Panc1 (cell line): ENCODE measurements around the gene TPRA1. TPM values are rescaled to one million over a fixed set of nuclear protein-coding genes. Genes with fewer than 3 reads are reported as not detected.

Experiments used
- ATAC-seq: fragments of 200-7000 bp; cut with Tn5 transposase; 2 replicates; pipeline ENCODE4 v1.9.1; 2020; ENCODE audit warnings: mild to moderate bottlenecking, moderate library complexity
- BruUV-seq: library from RNA; stranded (reverse); fragments of 400-500 nt; replicated peaks from 2 replicates; lab custom pipeline; 2021; lab: Mats Ljungman, UMichigan
- CTCF ChIA-PET: fragments of 300-600 bp; sonication (Branson Sonifier 250); formaldehyde crosslinking; loops from one replicate; lab custom pipeline; 2022; ENCODE audit warnings: antibody characterized with exemption; lab: Charles Lee
- POLR2A ChIA-PET: fragments of 300-600 bp; sonication (Branson Sonifier 250); formaldehyde crosslinking; loops from one replicate; lab custom pipeline; 2022; ENCODE audit warnings: antibody characterized with exemption; lab: Charles Lee
- DNase-seq: peaks from one replicate; pipeline ENCODE4 v3.0.0-alpha.2; 2010; ENCODE audit warnings: low read depth, low spot score
- H3K27ac ChIP-seq: 2 replicates; pipeline ENCODE4 v1.5.1; 2011; ENCODE audit warnings: mild to moderate bottlenecking, low read length, inconsistent platforms
- H3K27me3 ChIP-seq: fragments of 200-500 bp; sonication (Bioruptor generic); 2 replicates; pipeline ENCODE4 v1.6.0; 2014; ENCODE audit warnings: low read length, inconsistent platforms; ENCODE audit not compliant: control insufficient read depth, insufficient read depth
- H3K36me3 ChIP-seq: fragments of 200-500 bp; sonication (Bioruptor generic); 2 replicates; pipeline ENCODE4 v1.5.1; 2014; ENCODE audit warnings: inconsistent platforms, mild to moderate bottlenecking, low read length, moderate library complexity; ENCODE audit not compliant: control insufficient read depth, insufficient read depth
- H3K4me1 ChIP-seq: 2 replicates; pipeline ENCODE4 v1.5.1; 2011; ENCODE audit warnings: inconsistent platforms, mild to moderate bottlenecking, low read length, moderate library complexity; ENCODE audit not compliant: control insufficient read depth, insufficient read depth
- H3K4me3 ChIP-seq, 2 experiments: 2 replicates each; pipeline ENCODE4 v1.5.1; 2011 to 2012; ENCODE audit warnings: low read depth in 2 of 2, low read length in 2 of 2, mild to moderate bottlenecking in 2 of 2, inconsistent platforms in 1 of 2, moderate library complexity in 1 of 2
- H3K9me3 ChIP-seq: fragments of 200-500 bp; sonication (Bioruptor generic); 2 replicates; pipeline ENCODE4 v1.5.1; 2014; ENCODE audit warnings: low read depth, mild to moderate bottlenecking, inconsistent platforms, low read length, moderate library complexity; ENCODE audit not compliant: control insufficient read depth, insufficient read depth
- POLR2AphosphoS5 ChIP-seq: IDR thresholded peaks from 2 replicates; pipeline ENCODE4 v1.6.1; 2012; ENCODE audit warnings: mild to moderate bottlenecking, low read depth, low read length, moderate library complexity
- SIN3A ChIP-seq: IDR thresholded peaks from 2 replicates; pipeline ENCODE4 v1.6.1; 2012; ENCODE audit warnings: low read depth, mild to moderate bottlenecking, low read length, moderate library complexity, borderline replicate concordance; ENCODE audit not compliant: insufficient read depth
- TCF7L2 ChIP-seq: IDR thresholded peaks from 2 replicates; pipeline ENCODE4 v1.6.1; 2011; ENCODE audit warnings: mild to moderate bottlenecking, low read depth, low read length, inconsistent platforms
- in situ Hi-C: cut with HindIII; loops from 2 replicates; pipeline ENCODE4 v1.10.0; 2016; ENCODE audit warnings: low sequenced_read_pairs, low pct_unique_long_range_greater_than_20kb
- intact Hi-C: fragments of 100-400 bp; cut with micrococcal nuclease; formaldehyde crosslinking; loops from one replicate; pipeline ENCODE4 v1.10.0; 2022; ENCODE audit not compliant: unreplicated experiment
- total RNA-seq: library from RNA; stranded (reverse); gene quantifications from one replicate; pipeline ENCODE4 v1.2.1, GENCODE V29; 2021; ENCODE audit not compliant: unreplicated experiment
- TF ChIP-seq, protein P1 (sequence below), 2 experiments: IDR thresholded peaks; 2 replicates each; pipeline ENCODE4 v1.6.1; 2011 to 2012; ENCODE audit warnings: low read depth in 2 of 2, control low read depth in 1 of 2, low read length in 1 of 2, mild to moderate bottlenecking in 1 of 2, moderate library complexity in 1 of 2; ENCODE audit not compliant: insufficient read depth in 1 of 2
- TF ChIP-seq, protein P2 (sequence below): fragments of 450-650 bp; IDR thresholded peaks from 2 replicates; pipeline ENCODE4 v1.5.1; 2017; ENCODE audit warnings: mild to moderate bottlenecking

The TPRA1 gene
- total RNA-seq, 1 experiment from 2014 or later = 42.6 TPM

DNA sequence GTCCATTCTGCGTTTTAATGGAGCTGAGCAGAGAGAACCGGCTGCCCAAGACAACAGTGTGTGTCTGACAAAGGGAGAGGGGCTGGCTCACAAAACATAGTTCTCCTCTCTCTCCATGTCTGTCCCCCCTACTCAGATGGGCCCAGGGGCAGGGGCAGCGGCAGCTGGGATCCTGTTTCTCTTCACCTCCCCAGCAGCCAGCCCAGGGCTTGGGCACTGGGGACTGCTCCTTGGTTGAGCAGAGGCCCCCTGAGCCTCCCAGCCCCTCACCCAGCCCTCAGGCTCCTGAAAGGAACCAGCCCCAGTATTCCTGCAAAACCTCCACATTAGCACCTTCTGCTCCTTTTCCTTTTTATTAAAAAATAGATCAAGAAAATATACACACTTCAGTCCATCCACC, 17.8 kb downstream of the TPRA1 start:
- H3K4me1 ChIP-seq = peaks cover 4% of the 10 kb centered on the region; the same call in 1 of the 2 replicates
- no peak overlapping the region for H3K4me3 ChIP-seq
- in situ Hi-C loops (no loop called here), intact Hi-C loops (no loop called here)
- ATAC-seq = no peak
- no peak for TF ChIP-seq SIN3A
- TF ChIP-seq, protein P1, sequence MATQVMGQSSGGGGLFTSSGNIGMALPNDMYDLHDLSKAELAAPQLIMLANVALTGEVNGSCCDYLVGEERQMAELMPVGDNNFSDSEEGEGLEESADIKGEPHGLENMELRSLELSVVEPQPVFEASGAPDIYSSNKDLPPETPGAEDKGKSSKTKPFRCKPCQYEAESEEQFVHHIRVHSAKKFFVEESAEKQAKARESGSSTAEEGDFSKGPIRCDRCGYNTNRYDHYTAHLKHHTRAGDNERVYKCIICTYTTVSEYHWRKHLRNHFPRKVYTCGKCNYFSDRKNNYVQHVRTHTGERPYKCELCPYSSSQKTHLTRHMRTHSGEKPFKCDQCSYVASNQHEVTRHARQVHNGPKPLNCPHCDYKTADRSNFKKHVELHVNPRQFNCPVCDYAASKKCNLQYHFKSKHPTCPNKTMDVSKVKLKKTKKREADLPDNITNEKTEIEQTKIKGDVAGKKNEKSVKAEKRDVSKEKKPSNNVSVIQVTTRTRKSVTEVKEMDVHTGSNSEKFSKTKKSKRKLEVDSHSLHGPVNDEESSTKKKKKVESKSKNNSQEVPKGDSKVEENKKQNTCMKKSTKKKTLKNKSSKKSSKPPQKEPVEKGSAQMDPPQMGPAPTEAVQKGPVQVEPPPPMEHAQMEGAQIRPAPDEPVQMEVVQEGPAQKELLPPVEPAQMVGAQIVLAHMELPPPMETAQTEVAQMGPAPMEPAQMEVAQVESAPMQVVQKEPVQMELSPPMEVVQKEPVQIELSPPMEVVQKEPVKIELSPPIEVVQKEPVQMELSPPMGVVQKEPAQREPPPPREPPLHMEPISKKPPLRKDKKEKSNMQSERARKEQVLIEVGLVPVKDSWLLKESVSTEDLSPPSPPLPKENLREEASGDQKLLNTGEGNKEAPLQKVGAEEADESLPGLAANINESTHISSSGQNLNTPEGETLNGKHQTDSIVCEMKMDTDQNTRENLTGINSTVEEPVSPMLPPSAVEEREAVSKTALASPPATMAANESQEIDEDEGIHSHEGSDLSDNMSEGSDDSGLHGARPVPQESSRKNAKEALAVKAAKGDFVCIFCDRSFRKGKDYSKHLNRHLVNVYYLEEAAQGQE (IDR thresholded peaks at IDR 0.05; ENCODE audit: insufficient read depth in 1 of 2, low read depth in 2 of 2, low read length in 1 of 2) = no peak
- no peak for TF ChIP-seq POLR2AphosphoS5
- TF ChIP-seq, protein P2, sequence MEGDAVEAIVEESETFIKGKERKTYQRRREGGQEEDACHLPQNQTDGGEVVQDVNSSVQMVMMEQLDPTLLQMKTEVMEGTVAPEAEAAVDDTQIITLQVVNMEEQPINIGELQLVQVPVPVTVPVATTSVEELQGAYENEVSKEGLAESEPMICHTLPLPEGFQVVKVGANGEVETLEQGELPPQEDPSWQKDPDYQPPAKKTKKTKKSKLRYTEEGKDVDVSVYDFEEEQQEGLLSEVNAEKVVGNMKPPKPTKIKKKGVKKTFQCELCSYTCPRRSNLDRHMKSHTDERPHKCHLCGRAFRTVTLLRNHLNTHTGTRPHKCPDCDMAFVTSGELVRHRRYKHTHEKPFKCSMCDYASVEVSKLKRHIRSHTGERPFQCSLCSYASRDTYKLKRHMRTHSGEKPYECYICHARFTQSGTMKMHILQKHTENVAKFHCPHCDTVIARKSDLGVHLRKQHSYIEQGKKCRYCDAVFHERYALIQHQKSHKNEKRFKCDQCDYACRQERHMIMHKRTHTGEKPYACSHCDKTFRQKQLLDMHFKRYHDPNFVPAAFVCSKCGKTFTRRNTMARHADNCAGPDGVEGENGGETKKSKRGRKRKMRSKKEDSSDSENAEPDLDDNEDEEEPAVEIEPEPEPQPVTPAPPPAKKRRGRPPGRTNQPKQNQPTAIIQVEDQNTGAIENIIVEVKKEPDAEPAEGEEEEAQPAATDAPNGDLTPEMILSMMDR = no peak
- no peak for TF ChIP-seq TCF7L2
- ChIA-PET CTCF (no interaction called here), POLR2A (no interaction called here)
- DNase-seq = no peak
- BruUV-seq = no TSS peak
- H3K36me3 ChIP-seq = peaks cover 7% of the 10 kb centered on the region; the same call in 1 of the 2 replicates
- no peaks in the 10 kb centered on the region for H3K9me3 ChIP-seq
- H3K27ac ChIP-seq = no peak overlapping the region
- H3K27me3 ChIP-seq = no peaks in the 10 kb centered on the region

DNA sequence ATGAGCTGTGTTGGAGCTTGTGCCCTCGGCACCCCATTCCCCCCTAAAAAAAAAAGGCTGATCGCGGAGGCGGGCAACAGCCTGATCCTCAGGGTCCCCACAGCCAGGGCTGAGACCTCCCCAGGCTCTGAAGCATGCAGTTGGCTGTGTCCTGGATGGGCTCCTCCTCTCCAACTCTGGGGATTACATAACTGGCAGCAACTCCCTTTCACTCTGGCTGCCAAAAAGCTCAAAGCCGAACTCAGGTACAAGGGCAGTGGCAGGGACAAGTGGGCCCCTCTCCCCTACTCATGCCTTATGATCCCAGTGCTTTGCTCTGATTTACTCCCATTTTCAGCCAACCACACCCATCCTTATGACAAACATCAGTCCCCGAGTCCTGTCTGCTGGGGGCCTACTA, 18.3 kb downstream of the TPRA1 start:
- Histone ChIP-seq H3K27ac (no peak overlapping the region), H3K27me3 (no peaks in the 10 kb centered on the region), H3K9me3 (no peaks in the 10 kb centered on the region), H3K4me1 (peaks cover 4% of the 10 kb centered on the region; the same call in 1 of the 2 replicates), H3K4me3 (no peak overlapping the region), H3K36me3 (peaks cover 7% of the 10 kb centered on the region; the same call in 1 of the 2 replicates)
- BruUV-seq = no TSS peak
- TF ChIP-seq, protein P2 = no peak
- TF ChIP-seq POLR2AphosphoS5 (no peak), SIN3A (no peak), TCF7L2 (no peak)
- TF ChIP-seq, protein P1 (IDR thresholded peaks at IDR 0.05; ENCODE audit: insufficient read depth in 1 of 2, low read depth in 2 of 2, low read length in 1 of 2) = no peak
- intact Hi-C loops (no loop called here), in situ Hi-C loops (no loop called here)
- ChIA-PET POLR2A (no interaction called here), CTCF (no interaction called here)
- DNase-seq = no peak
- no peak for ATAC-seq
